NCI-H2196 (cell line): Measurements from ENCODE around the gene RNF150.

Experiments used
- DNase-seq: peaks from one replicate; lab custom pipeline; 2025; ENCODE audit not compliant: unreplicated experiment; lab: John Stamatoyannopoulos, UW

The RNF150 gene

GRCh38 chr4:140869446-140869845 lies 263.8 kb downstream of the RNF150 start:
- DNase-seq = no peak

DNA sequence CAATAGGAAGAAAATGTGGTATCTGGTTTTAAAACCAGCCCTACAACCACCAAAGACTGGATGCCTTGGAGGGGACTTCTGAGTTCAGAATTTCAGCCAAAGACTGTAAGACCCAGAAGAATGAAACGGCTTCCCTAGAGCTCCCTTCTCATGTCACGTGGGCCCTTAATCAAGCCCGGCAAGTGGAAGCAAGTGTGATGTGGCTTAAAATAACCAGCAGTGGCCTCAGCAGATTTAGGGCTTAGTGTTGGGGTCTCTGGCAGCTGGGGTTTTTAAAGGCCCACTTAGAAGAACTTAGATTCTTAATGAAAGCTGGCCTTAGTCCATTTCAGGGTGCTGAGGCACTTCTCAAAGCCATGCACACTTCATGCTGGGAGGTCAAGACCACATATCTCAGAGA lies 265.9 kb downstream of the RNF150 start:
- DNase-seq = no peak

DNA sequence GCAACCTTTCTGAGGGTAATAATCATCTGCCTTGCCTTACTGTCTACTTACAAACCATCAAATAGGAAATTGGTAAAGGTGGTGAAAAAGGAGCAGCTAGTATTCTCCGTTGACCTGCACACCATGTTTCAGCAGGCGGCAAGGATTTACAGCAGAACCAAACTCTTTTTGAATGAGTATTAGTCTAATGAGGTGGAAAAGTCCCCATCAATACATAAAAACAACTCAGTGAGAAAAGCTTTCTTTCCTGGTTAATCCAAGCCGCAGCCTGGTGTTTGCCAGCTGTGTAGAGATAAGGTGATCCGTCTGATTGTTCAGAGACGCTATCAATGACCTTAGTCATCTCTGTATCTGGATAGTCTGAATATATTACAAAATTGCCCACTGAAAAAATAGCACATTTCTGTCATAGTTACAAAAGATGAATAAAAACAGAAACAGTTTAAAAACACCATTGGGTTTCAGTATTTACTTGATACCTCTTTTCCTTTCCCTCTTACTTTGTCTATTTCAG lies 266.7 kb downstream of the RNF150 start:
- no peak for DNase-seq

DNA sequence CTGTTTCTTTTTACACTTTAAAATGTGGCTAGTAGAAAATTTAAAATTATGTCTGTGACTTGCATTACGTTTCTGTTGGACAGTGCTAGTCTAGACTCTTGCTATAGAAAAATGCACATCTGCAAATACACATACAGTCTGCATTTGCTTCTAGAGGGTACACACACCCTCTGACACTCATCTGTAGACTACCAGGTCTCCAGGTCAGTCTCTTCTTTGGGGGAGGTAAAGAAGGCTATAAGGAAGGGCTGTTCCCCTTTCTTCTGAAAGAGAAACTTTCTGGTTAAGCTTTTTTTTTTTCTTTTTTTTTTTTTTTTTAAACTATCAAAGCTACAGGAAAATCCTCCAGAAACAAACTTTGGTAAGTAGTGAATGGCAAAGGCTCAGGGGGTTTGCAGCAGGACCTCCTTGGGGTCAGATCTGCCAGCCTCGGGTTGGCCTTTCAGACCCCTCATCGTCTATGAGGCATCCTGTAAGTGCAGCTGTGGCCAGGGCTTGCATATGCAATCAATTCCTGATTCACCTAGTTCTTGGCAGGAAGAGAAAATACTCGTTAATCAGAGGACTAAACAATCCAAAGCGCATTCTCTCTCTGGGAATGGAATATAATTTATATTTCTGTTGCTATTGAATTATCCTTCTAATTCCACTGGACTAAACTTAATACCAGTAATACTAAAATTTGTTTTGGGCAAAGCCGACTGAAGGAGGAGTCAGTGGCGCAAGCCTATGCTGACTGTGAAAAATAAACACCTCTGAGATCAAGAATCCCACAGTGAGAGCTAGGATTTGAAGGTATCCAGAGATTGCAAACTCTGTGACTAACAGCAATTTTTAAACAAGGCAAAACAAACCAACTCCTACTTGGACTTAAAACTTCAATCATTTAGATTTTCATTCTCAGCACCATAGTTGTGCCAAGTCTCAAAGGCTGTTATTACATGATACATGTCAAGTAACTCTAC lies 267.7 kb downstream of the RNF150 start:
- no peak for DNase-seq

- no peak for DNase-seq
Measured at GRCh38 chr4:140863197-140863596, 270.1 kb downstream of the RNF150 start.

- no peak for DNase-seq
Measured at GRCh38 chr4:140862177-140862442, 271.2 kb downstream of the RNF150 start.

- DNase-seq = peak; percentile 35
Measured at GRCh38 chr4:140861359-140862176, 271.7 kb downstream of the RNF150 start.

GRCh38 chr4:140858897-140859296 lies 274.4 kb downstream of the RNF150 start:
- DNase-seq = no peak

GRCh38 chr4:140857111-140857510 lies 276.2 kb downstream of the RNF150 start:
- no peak for DNase-seq

DNA sequence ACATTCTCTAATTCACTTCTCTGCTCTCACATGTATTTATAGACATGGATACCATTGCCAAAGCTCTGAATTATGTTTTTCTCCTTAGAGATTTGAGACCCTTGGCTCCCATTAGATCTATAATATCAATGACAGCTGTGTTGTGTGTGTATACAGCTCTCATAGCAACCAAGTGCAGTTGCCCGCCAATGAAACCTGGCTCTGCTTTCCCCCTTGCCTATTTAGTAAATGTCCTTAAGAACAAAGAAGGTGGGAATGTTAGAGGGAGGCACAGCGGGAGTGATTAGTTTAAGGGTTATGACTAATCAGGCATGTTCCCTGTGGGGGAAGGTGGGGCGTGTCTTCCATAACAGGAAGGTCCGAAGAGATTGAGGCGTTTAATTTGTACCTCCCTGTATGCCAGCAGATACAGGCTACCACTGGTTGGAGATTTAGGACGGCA lies 276.6 kb downstream of the RNF150 start:
- DNase-seq = no peak

DNA sequence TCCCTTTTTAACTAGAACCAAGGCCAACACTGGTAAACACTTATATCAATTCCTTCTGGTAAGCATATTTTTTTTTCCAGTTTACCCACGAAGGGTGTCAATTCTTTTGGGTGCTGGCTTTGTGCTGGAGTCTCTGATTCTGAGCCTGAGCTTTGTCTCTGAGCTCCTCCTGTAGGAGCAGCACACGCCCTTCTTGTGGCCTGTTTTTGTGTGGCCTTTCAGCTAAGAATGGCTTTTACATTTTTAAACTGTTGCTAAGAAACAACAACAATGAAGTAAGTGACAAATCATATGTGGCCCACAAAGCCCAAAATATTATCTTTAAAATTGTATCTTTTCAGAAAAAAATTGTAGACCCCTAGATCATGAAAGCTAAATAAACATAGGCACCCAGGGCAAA lies 279.1 kb downstream of the RNF150 start:
- no peak for DNase-seq

DNA sequence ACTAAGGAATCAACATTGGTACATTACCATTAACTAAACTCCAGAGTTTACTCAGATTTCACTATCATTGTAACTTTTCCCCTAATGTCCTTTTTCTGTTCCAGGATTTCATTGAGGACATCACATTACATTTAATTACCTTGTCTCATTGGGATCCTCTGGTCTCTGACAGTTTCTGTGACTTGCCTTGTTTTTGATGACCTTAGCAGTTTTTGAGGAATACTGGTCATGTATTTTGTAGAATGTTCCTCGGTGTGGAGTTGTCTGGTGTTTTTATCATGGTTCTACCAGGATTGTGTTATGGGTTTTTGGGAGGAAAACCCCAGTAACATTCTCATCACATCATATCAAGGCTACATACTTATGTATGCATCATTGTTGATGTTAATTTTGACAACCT lies 281.5 kb downstream of the RNF150 start:
- no peak for DNase-seq

DNA sequence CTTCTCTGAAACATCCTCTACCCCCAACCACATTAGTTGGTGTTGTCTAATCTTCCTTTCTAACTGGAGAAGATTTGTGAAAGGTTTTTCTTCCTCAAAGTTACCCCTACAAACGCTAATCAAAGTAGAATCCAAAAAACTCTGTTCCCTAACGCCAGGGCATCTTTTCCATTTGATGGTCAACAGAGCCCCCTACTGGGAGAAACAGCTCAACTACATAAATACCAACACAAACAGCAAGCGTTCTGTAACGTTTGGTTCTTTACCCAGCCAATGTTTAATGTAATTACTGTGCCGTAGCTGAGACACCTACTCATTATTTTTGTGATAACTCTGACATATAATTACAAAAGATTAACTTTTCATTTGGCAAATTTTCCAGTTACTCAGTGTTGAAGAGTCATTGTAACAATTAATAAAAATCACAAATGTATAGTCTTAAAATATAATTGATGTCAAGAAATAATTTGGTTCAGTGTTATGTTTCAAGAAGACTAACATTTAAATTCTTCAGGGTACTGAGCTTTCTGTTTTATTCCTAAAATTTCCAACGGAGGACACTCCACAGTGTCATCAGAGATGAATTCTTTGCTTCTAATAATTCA lies 282.1 kb downstream of the RNF150 start:
- DNase-seq = peak; percentile 33

DNA sequence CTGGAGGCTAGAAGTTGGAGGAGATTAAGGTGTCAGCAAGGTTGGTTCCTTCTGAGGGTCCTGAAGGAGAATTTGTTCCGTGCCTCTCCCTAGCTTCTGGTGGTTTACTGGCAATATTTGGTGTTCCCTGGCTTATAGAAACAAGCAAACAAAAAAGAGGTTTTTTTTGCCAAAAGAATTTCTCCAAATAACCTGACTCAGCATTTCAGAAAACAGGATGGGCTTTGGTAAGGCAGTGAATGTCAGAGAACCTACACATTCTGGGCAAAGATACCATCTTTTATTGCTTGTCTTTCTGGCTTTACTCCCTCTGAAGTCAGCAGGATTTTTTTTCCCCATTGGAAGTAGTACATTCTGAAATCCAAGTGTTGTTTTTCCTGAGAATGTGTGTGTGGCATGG lies 283.7 kb downstream of the RNF150 start:
- DNase-seq = no peak

DNA sequence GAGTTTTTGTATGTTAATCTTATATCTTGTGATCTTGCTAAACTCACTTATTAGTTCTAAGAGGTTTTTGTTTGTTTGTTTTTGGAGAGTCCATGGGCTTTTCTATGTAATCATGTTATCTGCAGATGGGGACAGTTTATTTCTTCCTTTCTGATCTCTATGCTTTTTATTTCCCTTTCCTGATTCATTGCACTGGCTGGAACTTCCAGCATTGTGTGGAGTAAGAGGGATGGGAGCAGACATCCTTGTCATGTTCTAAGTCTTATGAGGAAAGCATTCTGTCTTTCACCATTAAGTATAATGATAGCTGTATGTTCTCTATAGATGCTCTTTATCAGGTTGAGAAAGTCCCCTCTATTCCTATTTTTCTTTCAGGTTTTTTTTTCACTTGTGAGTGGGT lies 286.5 kb downstream of the RNF150 start:
- no peak for DNase-seq

DNA sequence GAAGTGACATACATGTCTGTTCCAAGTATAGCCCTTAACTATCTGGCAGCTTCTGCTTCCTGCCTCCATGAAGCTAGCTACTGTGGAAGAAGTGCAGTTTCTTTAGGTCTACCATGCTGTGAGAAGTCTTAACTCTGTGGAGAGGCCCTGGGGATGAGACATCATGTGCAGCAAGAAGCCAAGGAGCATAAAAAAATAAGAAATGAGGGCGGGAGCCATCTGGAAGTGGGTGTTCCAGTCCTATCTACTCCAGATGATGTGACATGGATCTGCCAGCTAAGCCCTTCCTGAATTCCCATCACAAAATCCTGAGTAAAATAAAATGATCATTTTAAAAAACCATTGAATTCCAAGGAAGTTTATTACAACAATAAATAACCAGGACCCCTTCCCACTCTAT lies 289.2 kb downstream of the RNF150 start:
- no peak for DNase-seq

DNA sequence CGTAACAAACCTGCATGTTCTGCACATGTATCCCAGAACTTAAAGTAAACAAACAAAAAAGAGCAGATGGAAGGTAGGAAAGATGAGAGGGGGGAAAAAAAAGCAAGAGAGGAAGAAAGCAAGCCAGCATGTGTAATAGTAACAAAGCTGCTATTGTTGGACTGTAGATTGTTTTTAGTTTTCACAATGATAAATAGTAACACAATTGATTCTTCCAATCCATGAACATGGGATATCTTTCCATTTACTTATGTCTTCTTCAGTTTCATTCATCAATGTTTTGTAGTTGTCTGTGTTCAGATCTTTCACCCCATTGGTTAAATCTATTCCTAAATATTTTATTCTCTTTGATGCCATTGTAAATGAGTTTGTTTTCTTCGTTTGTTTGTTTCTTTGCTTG lies 292.1 kb downstream of the RNF150 start:
- no peak for DNase-seq

GRCh38 chr4:140839888-140840790 lies 293.1 kb downstream of the RNF150 start:
- DNase-seq = no peak

DNA sequence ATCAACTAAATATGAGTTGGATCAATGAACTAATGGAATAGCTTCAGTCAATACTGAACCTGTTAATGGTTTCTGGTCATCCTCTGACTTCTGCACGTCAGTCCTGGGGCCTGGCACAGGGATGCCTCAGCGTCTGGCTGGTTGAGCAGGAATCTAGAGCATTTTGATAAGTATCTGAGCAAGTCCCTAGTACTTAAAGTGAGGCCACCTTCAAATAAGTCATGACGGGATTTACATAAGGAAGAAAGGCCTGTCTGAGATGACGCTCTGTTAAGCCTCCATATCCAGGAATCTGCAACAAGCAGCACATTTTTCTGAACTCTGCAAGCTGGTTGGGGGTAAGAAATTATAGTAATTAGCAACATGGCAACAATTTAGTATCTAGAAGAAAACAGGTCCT lies 293.9 kb downstream of the RNF150 start:
- DNase-seq = no peak

DNA sequence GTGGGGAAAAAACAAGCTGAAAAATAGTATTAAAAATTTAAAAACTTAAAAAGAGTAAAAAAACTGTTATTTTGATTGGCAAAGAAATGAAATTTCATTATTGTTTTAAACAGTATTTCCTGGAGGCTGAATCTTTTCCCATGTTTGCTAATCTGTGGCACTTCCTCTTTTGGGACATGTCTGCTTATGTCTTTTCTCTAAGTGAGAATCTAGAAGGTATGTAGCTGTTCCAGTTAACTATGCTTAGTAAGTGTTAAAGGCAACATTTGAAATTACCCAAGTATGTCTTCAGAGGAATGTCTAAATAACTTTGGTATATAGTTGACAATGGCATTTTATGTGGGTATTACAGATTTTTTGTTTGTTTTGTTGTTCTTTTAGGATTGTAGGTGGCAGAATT lies 295.5 kb downstream of the RNF150 start:
- no peak for DNase-seq
